ENCODE data around the gene CAPN2.

The CAPN2 gene

GRCh38 chr1:223771469-223771813 lies 59.1 kb downstream of the CAPN2 start:
- no peak for DNase-seq (ENCODE audit: low read depth)
- no peak overlapping the region for H3K4me3 ChIP-seq (ENCODE audit: control insufficient read depth, low read depth, low read length)
- no peak for TF ChIP-seq CTCF (IDR thresholded peaks at IDR 0.05; ENCODE audit: control insufficient read depth, insufficient read depth, low read depth, low read length, missing control alignments)

- peak; percentile 41 for DNase-seq (ENCODE audit: low read depth)
- H3K4me3 ChIP-seq (ENCODE audit: control insufficient read depth, low read depth, low read length), result no peak overlapping the region
Measured at GRCh38 chr1:223771814-223772770, 59.8 kb downstream of the CAPN2 start.

GRCh38 chr1:223772771-223773160 lies 60.4 kb downstream of the CAPN2 start:
- no peak for TF ChIP-seq CTCF (IDR thresholded peaks at IDR 0.05; ENCODE audit: control insufficient read depth, insufficient read depth, low read depth, low read length, missing control alignments)
- no peak overlapping the region for H3K4me3 ChIP-seq (ENCODE audit: control insufficient read depth, low read depth, low read length)
- no peak for DNase-seq (ENCODE audit: low read depth)

More at GRCh38 chr1:223771814-223772770, 59.8 kb downstream of the CAPN2 start:
- TF ChIP-seq CTCF (IDR thresholded peaks at IDR 0.05; ENCODE audit: control insufficient read depth, insufficient read depth, low read depth, low read length, missing control alignments), result no peak

GRCh38 chr1:223774134-223774814 lies 61.9 kb downstream of the CAPN2 start:
- H3K4me3 ChIP-seq (ENCODE audit: control insufficient read depth, low read depth, low read length), result no peak overlapping the region
- DNase-seq (ENCODE audit: low read depth), result no peak
- no peak for TF ChIP-seq CTCF (IDR thresholded peaks at IDR 0.05; ENCODE audit: control insufficient read depth, insufficient read depth, low read depth, low read length, missing control alignments)

- DNase-seq (ENCODE audit: low read depth), result no peak
- TF ChIP-seq CTCF (IDR thresholded peaks at IDR 0.05; ENCODE audit: control insufficient read depth, insufficient read depth, low read depth, low read length, missing control alignments), result no peak
- no peak overlapping the region for H3K4me3 ChIP-seq (ENCODE audit: control insufficient read depth, low read depth, low read length)
Measured at GRCh38 chr1:223775054-223775453, 62.7 kb downstream of the CAPN2 start.

- H3K4me3 ChIP-seq (ENCODE audit: control insufficient read depth, low read depth, low read length), result no peak overlapping the region
- no peak for TF ChIP-seq CTCF (IDR thresholded peaks at IDR 0.05; ENCODE audit: control insufficient read depth, insufficient read depth, low read depth, low read length, missing control alignments)
- DNase-seq (ENCODE audit: low read depth), result no peak
Measured at GRCh38 chr1:223775711-223776074, 63.4 kb downstream of the CAPN2 start.
